Right lobe of liver (tissue), 4 donors: ENCODE measurements around the gene POP4.

Experiments
- POLR2A ChIP-seq: fragments of 450-650 bp; IDR thresholded peaks from one replicate; pipeline ENCODE4 v1.6.1; 2017; ENCODE audit warnings: antibody characterized with exemption, mild to moderate bottlenecking
- TF ChIP-seq, protein P1 (sequence below), 4 donors: fragments of 200-600 bp in 3 of 4; fragments of 450-650 bp in 1 of 4; IDR thresholded peaks; one replicate each; pipeline versions ENCODE4 v1.5.1 to v1.8.0; 2016 to 2022; ENCODE audit warnings: antibody characterized with exemption in 4 of 4, mild to moderate bottlenecking in 2 of 4
- donor health status: DM: no; HTN: no; CAD: no.
- donor health status: DM: no; HTN: no; CAD: no.
- donor health status: DM: no; HTN: yes; CAD: no.

DNA sequence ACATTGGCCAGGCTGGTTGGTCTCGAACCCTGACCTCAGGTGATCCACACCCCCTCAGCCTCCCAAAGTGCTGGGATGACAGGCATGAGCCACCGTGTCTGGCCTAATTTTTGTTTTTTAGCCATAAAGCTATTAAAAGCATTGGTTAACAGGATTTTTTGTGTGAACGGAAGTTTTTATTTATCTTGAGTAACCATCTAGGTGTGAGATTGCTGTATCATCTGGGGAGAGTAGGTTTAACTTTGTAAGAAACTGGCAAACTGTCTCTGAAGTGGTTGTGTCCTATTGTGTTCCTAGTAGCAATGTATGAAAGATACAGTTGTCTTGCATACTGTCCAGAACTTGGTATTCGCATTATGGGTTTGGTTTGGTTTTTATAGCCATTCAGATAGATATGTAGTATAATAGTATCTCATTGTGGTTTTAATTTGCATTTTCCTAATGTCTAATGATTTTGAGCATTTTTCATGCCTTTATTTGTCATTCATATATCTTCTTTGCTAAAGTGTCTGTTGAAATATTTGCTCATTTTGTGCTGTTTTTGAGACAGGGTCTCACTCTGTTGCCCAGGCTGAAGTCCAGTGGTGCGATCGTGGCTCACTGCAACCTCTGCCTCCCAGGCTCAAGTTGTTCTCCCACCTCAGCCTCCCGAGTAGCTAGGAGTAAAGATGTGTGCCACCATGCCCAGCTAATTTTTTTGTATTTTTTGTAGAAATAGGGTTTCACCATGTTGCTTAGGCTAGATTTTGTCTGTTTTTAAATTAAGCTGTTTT lies 45.7 kb downstream of the POP4 start:
- TF ChIP-seq, protein P1, sequence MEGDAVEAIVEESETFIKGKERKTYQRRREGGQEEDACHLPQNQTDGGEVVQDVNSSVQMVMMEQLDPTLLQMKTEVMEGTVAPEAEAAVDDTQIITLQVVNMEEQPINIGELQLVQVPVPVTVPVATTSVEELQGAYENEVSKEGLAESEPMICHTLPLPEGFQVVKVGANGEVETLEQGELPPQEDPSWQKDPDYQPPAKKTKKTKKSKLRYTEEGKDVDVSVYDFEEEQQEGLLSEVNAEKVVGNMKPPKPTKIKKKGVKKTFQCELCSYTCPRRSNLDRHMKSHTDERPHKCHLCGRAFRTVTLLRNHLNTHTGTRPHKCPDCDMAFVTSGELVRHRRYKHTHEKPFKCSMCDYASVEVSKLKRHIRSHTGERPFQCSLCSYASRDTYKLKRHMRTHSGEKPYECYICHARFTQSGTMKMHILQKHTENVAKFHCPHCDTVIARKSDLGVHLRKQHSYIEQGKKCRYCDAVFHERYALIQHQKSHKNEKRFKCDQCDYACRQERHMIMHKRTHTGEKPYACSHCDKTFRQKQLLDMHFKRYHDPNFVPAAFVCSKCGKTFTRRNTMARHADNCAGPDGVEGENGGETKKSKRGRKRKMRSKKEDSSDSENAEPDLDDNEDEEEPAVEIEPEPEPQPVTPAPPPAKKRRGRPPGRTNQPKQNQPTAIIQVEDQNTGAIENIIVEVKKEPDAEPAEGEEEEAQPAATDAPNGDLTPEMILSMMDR (IDR thresholded peaks at IDR 0.05), result no peak
- no peak for TF ChIP-seq POLR2A
